Fibroblast of lung (primary cell): ENCODE data around the gene KASH5.

ENCODE experiments used
- CTCF ChIP-seq, 2 donors: IDR thresholded peaks in 1 of 2; conservative IDR thresholded peaks in 1 of 2; 1 replicate in 1 of 2; 2 replicates in 1 of 2; pipeline ENCODE4 v1.5.1; 2011 to 2012; ENCODE audit warnings: low read length in 2 of 2, control low read depth in 1 of 2, inconsistent platforms in 1 of 2, low read depth in 1 of 2, mild to moderate bottlenecking in 1 of 2
- EZH2 ChIP-seq: IDR thresholded peaks from 2 replicates; pipeline ENCODE4 v1.5.1; 2012; ENCODE audit warnings: low read length, control low read depth, mild to moderate bottlenecking; ENCODE audit errors: missing control alignments

- TF ChIP-seq CTCF (conservative IDR thresholded peaks at IDR 0.05 in 1 of 2, IDR thresholded peaks at IDR 0.05 in 1 of 2; ENCODE audit: low read depth in 1 of 2, low read length in 2 of 2): no peak
- TF ChIP-seq EZH2: no peak
Measured at GRCh38 chr19:49389406-49389805, 1.4 kb downstream of the KASH5 start.
